Kidney (tissue), 14 donors: ENCODE measurements around the gene LRCOL1. TPM values are rescaled to one million over a fixed set of nuclear protein-coding genes. Genes with fewer than 3 reads are reported as not detected.

ENCODE experiments used
- DNase-seq, 5 donors: peaks; one replicate each; pipeline ENCODE4 v3.0.0-alpha.2; 2013 to 2020
- FAIRE-seq: peaks from 2 replicates; lab custom pipeline; 2012; peaks lifted over from hg19 to GRCh38; lab: Jason Lieb, UNC
- H3K27ac ChIP-seq, 2 donors: one replicate each; pipeline ENCODE4 v1.7.0; 2013; ENCODE audit warnings: low read depth in 2 of 2, low read length in 2 of 2, inconsistent platforms in 1 of 2
- H3K27me3 ChIP-seq: one replicate; pipeline ENCODE4 v1.7.1; 2013; ENCODE audit warnings: low read length, inconsistent platforms; ENCODE audit not compliant: control insufficient read depth, insufficient read depth
- H3K36me3 ChIP-seq, 3 donors: one replicate each; pipeline versions ENCODE4 v1.7.0 to v1.7.1; 2013; ENCODE audit warnings: low read length in 3 of 3, control low read depth in 1 of 3, inconsistent platforms in 1 of 3; ENCODE audit not compliant: insufficient read depth in 3 of 3, control insufficient read depth in 2 of 3
- H3K4me1 ChIP-seq, 3 donors: one replicate each; pipeline versions ENCODE4 v1.7.0 to v1.7.1; 2013; ENCODE audit warnings: low read length in 3 of 3, inconsistent platforms in 1 of 3, low read depth in 1 of 3; ENCODE audit not compliant: control insufficient read depth in 2 of 3, insufficient read depth in 2 of 3
- H3K4me3 ChIP-seq, 3 donors: one replicate each; pipeline versions ENCODE4 v1.7.0 to v1.8.1; 2013; ENCODE audit warnings: low read length in 3 of 3, control low read depth in 1 of 3, inconsistent platforms in 1 of 3
- H3K9ac ChIP-seq, 3 donors: one replicate each; pipeline versions ENCODE4 v1.7.0 to v1.7.1; 2013; ENCODE audit warnings: low read length in 3 of 3, control low read depth in 1 of 3, inconsistent platforms in 1 of 3
- H3K9me3 ChIP-seq, 3 donors: one replicate each; pipeline versions ENCODE4 v1.7.0 to v1.7.1; 2013; ENCODE audit warnings: low read length in 3 of 3, control low read depth in 1 of 3, inconsistent platforms in 1 of 3; ENCODE audit not compliant: control insufficient read depth in 2 of 3, insufficient read depth in 1 of 3
- CTCF ChIP-seq: IDR thresholded peaks from 3 replicates; pipeline ENCODE4 v1.5.1; 2012; ENCODE audit warnings: mild to moderate bottlenecking, moderate library complexity, borderline replicate concordance; ENCODE audit not compliant: insufficient read depth; ENCODE audit errors: extremely low read depth
- intact Hi-C: fragments of 100-400 bp; cut with DNase I; formaldehyde crosslinking; loops from one replicate; pipeline ENCODE4 v1.11.1; 2022
- polyA plus RNA-seq: library from polyadenylated mRNA; stranded (reverse); fragments of 350-450 nt; fragmentation: Illumina TruSeq; extraction: RNeasy Lipid Tissue Mini Kit (QIAGEN cat#74804); gene quantifications from one replicate; pipeline ENCODE4 v1.2.3, GENCODE V29; 2014; ENCODE audit warnings: low read depth, low replicate concordance; ENCODE audit not compliant: insufficient read depth
- total RNA-seq: library from RNA; stranded (reverse); fragmentation: NEBNext Ultra II Directional; extraction: Animal tissue kit (Norgen Biotek cat#: 25700); gene quantifications from one replicate; pipeline ENCODE4 v1.2.1, GENCODE V29; 2021
- donor health status: control.
- donor health status: control.
- donor health status: control.
- donor health status: control.
- donor health status: control.
- donor health status: DM: yes; HTN: yes; CAD: no.
- donor health status: Normal renal cell carcinoma (clear cell type).

Gene LRCOL1
- total and polyA plus RNA-seq, 2 donors from 2014 or later, result 1.0 to 1.8 TPM

DNA sequence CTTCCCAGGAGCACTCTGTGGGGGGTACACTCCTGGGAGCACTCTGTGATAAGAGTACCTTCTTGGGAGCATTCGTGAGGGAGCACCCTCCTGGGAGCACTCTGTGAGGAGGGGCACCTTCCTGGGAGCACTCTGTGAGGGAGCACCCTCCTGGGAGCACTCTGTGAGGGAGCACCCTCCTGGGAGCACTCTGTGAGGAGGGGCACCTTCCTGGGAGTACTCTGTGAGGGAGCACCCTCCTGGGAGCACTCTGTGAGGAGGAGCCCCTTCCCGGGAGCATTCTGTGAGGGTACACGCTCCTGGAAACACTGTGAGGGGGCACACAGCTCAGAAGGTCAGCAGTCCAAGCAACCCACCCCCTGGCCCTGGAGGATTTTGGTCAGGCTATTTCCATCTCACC, 22.6 kb downstream of the LRCOL1 start:
- DNase-seq (no peak), FAIRE-seq (no peak)
- TF ChIP-seq CTCF, result no peak
- Histone ChIP-seq H3K4me1 (no peaks in the 10 kb centered on the region), H3K27ac (no peak overlapping the region), H3K9me3 (no peaks in the 10 kb centered on the region), H3K4me3 (no peak overlapping the region), H3K9ac (no peak overlapping the region), H3K27me3 (no peaks in the 10 kb centered on the region), H3K36me3 (no peaks in the 10 kb centered on the region)
- intact Hi-C loops, result no loop called here

DNA sequence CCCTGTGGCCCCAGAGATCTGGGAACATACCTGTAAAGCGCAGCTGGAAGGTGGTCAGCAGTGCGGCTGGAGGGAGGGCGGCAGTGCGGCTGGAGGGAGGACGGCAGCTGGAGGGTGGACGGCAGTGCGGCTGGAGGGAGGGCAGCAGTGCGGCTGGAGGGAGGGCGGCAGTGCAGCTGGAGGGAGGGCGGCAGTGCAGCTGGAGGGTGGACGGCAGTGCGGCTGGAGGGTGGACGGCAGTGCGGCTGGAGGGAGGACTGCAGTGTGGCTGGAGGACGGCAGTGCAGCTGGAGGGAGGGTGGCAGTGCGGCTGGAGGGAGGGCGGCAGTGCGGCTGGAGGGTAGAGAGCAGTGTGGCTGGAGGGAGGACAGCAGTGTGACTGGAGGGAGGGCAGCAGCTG, 23.5 kb downstream of the LRCOL1 start:
- DNase-seq, result no peak
- no peak overlapping the region for H3K9ac ChIP-seq
- H3K4me1 ChIP-seq, result no peaks in the 10 kb centered on the region
- no peak overlapping the region for H3K4me3 ChIP-seq
- FAIRE-seq, result no peak
- intact Hi-C loops, result no loop called here
- no peaks in the 10 kb centered on the region for H3K27me3 ChIP-seq
- TF ChIP-seq CTCF, result no peak
- no peaks in the 10 kb centered on the region for H3K9me3 ChIP-seq
- H3K36me3 ChIP-seq, result no peaks in the 10 kb centered on the region
- H3K27ac ChIP-seq, result no peak overlapping the region

DNA sequence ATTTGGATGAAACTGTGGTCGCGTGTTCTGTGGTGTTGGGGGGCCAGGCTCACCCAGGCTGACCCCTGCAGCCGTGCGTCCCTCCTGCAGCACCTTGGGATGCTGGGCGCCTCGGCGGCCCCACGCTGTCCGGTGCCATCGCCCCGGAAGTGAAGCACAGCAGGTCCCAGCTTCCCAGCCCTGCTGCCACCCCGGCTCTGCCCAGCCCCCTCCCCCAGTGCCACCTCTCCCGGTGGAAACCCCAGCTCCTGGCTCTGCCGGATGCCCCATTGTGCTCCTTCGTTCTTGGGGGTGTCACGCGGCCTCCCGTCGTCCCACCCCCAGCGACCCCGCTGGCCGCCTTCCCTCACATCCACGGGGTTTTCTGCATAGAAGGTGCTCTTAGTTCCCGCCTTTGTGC, 25.2 kb downstream of the LRCOL1 start:
- TF ChIP-seq CTCF, result no peak
- H3K27me3 ChIP-seq, result no peaks in the 10 kb centered on the region
- H3K36me3 ChIP-seq, result no peaks in the 10 kb centered on the region
- H3K9ac ChIP-seq, result no peak overlapping the region
- DNase-seq (no peak), FAIRE-seq (no peak)
- intact Hi-C loops, result no loop called here
- H3K4me3 ChIP-seq, result no peak overlapping the region
- H3K9me3 ChIP-seq, result no peaks in the 10 kb centered on the region
- H3K27ac ChIP-seq, result no peak overlapping the region
- no peaks in the 10 kb centered on the region for H3K4me1 ChIP-seq

DNA sequence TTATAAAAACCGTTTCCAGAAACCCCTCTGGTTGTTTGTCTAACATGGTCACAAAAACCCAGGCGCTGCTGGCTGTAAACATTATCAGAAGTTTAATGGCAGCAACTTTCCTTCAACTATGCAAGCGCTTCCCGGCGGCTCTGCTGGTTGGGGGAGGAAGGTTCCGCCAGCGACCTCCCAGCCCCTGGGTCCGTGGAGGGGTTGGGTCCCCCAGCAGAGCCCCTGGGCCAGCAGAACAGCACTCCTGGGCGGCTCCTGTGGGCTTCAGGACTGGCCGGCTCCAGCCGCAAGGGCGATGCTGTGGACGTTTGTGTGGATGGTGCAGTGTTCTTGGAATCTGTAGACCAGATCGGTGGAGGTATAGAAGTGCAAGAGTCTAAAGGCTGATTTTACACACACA, 26.0 kb downstream of the LRCOL1 start:
- no peak overlapping the region for H3K9ac ChIP-seq
- no peak overlapping the region for H3K4me3 ChIP-seq
- FAIRE-seq (no peak), DNase-seq (no peak)
- intact Hi-C loops, result no loop called here
- no peaks in the 10 kb centered on the region for H3K36me3 ChIP-seq
- no peak overlapping the region for H3K27ac ChIP-seq
- H3K27me3 ChIP-seq, result no peaks in the 10 kb centered on the region
- no peaks in the 10 kb centered on the region for H3K9me3 ChIP-seq
- TF ChIP-seq CTCF, result no peak
- no peaks in the 10 kb centered on the region for H3K4me1 ChIP-seq
